GM12874 (cell line): ENCODE results near the gene SNAP29.

Experiments used
- TF ChIP-seq, protein P1 (sequence below): IDR thresholded peaks from 2 replicates; pipeline ENCODE4 v1.5.1; 2011; ENCODE audit warnings: low read depth, mild to moderate bottlenecking, control low read depth, low read length, moderate library complexity; ENCODE audit not compliant: insufficient read depth

Gene SNAP29

DNA sequence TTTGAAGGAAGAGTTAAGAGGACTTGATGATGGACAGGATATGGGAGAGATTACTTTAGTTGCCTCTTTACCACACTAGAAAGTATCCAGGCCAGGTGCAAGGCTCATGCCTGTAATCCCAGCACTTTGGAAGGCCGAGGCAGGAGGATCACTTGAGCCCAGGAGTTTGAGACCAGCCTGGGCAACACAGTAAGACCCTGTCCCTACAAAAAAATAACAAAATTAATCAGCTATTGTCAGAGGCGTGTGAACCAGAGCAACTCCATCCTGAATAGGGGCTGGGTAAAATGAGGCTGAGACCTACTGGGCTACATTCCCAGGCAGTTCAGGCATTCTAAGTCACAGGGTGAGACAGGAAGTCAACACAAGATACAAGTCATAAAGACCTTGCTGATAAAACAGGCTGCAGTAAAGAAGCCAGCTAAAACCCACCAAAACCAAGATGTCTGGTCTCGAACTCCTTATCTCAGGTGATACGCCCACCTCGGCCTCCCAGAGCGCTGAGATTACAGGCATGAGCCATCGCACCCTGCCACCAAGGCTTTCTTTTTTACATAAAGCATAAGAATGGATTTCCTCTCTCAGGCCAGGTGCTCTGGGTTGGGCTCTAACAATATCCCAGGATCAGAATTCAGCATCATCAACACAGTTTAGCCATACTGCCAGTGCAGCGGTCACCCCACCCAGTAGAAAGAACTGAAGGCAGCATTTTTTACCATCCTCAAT is 18.0 kb upstream of the SNAP29 start:
- TF ChIP-seq, protein P1, sequence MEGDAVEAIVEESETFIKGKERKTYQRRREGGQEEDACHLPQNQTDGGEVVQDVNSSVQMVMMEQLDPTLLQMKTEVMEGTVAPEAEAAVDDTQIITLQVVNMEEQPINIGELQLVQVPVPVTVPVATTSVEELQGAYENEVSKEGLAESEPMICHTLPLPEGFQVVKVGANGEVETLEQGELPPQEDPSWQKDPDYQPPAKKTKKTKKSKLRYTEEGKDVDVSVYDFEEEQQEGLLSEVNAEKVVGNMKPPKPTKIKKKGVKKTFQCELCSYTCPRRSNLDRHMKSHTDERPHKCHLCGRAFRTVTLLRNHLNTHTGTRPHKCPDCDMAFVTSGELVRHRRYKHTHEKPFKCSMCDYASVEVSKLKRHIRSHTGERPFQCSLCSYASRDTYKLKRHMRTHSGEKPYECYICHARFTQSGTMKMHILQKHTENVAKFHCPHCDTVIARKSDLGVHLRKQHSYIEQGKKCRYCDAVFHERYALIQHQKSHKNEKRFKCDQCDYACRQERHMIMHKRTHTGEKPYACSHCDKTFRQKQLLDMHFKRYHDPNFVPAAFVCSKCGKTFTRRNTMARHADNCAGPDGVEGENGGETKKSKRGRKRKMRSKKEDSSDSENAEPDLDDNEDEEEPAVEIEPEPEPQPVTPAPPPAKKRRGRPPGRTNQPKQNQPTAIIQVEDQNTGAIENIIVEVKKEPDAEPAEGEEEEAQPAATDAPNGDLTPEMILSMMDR: no peak

DNA sequence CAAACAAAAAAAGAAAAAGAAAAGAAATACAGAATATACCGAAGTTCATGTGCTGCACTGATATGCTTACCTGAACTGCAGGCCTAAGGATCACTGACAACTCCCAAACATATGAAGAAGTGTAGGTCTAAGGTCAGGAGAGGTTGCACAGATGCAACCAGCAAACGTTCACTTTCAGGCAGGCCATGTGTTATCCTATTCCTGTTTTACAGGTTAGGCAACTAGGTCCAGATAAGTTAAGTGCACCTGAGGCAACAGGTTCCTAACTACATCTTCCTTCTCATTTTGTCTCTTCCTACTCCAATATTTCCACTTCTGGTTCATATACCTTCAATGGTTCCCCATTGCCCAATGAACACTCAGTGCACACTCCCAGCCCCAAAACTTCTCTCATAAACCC is 15.3 kb upstream of the SNAP29 start:
- TF ChIP-seq, protein P1: no peak

DNA sequence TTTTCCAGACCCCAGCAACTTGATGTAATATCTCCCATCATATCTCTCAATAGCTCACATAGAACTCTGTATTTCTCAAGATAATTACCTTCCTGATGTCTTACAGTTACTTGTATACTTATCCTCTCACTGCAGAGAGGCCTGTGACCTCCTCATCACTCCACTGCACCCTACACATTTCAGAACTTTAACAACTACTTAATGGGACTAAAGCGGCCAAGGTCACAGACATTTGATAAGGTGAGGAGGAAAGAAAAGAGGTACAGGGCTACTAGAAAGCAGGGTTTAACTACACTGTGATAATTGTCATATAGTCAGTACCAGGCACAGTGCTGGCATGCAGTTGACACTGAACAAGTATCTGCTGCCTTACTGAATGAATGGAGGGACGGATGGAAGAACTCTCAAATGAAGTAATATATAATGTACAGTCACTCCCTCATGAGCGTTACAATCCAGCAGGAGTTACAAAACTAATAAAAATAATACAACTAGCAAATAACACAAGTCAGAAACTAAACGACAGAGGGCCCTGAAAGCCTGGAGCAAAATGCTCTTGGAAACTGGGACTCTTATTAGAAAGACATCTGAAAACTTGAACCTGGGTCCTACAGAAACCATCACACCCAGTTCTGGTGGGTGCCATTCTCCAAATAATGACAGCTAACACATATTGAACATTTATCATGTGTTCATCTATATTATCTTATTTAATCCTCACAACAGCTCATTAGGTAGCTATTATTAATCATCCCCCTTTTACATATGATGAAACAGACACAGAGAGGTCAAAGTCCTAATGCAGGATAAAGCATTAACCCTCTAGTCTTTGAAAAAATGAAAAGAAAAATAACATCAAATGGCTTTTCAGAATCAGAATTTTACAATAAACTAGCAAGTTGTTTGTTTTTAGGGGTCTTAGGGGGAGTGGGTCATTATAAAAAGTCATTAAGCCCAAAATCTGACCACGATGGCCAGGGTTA is 14.5 kb upstream of the SNAP29 start:
- TF ChIP-seq, protein P1: no peak

DNA sequence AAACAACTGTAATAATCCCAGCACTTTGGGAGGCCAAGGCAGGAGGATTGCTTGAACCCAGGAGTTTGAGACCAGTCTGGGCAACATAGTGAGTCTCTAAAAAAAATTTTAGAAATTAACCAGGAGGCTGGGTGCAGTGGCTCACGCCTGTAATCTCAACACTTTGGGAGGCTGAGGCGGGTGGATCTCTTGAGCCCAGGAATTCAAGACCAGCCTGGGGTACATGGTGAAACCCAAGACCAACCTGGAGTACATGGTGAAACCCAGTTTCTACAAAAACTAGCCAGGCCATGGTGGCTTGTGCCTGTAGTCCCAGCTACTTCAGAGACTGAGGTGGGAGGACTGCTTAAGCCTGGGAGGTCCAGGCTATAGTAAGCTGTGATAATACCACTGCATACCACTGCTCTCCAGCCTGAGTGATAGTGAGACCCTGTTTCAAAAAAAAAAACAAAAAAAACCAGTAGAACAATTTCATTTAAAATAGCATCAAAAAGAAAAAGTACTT is 11.4 kb upstream of the SNAP29 start:
- TF ChIP-seq, protein P1: no peak

DNA sequence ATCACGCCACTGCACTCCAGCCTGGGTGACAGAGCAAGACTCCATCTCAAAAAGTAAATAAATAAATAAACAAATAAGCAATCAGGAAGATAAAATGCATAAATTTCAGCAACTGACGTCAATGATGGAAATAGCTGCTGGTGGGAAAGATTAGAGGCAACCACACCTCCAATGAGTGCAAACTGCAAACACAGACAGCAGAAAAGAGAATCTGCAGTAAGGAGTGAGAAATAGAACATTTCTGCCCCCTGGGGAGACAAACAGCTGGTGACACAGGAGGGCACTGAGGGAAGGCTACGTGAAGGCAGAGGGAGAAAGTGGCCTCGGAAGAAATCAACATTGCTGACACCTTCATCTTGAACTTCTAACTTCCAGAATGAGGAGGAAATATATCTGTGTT is 6.7 kb upstream of the SNAP29 start:
- TF ChIP-seq, protein P1: no peak

DNA sequence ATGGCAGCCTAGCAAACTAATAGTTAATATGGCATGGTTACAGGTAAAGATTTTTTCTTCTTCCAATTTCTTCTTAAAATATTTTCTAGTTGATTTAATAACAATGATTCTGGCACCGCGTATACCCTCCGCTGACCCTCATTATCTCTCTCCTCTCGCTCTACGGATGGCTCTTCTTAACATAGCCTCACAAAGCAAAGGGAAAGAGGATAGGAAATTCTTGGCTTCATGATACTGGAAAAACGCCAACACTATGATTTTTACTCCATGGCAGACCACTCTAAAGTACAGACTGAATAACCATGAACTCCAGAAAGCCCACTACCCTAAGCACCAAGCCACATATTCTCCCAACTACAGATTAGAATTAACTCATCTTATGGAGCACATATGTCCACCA is 6.3 kb upstream of the SNAP29 start:
- TF ChIP-seq, protein P1: no peak

DNA sequence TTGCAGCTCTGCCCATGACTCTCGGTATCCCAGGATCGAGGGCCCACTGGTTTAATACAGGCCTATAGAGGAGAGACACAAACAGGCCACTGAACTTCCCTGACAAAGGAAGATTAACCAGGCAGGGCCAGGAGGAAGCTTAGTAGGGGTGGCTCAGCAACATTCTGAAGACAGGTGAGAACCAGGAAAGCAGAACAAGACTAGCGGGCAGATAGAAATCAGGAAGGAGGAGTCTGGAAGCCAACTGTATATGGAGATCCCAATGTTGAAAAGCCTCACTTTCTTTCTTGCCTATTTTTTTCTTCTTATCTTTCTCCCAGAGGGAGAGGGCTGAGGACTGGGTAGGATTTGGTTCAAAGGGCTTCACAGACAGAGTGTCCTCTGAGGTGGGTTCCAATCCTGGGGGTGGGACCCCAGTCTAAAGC is 5.6 kb upstream of the SNAP29 start:
- TF ChIP-seq, protein P1: no peak
